GM12878 (cell line): ENCODE measurements around the gene PRRX2. TPM values are rescaled to one million over a fixed set of nuclear protein-coding genes. Genes with fewer than 3 reads are reported as not detected.

ENCODE experiments used
- ATAC-seq: fragments of 200-7000 bp; cut with Tn5 transposase; 3 replicates; pipeline ENCODE4 v1.9.1; 2020; ENCODE audit warnings: mild to moderate bottlenecking, moderate library complexity
- BruUV-seq: library from RNA; stranded (reverse); fragments of 400-500 nt; replicated peaks from 2 replicates; lab custom pipeline; 2021; lab: Mats Ljungman, UMichigan
- CTCF ChIA-PET: fragments of 300-600 bp; sonication (Branson Sonifier 250); formaldehyde crosslinking; extraction: SDS; loops from one replicate; lab custom pipeline; 2021; ENCODE audit warnings: inconsistent platforms; lab: Yijun Ruan, JAX
- POLR2A ChIA-PET: fragments of 350-600 bp; formaldehyde crosslinking; extraction: SDS; loops from one replicate; lab custom pipeline; 2021; ENCODE audit warnings: inconsistent platforms; lab: Charles Lee
- RAD21 ChIA-PET: fragments of 300-600 bp; sonication (Branson Sonifier 250); formaldehyde crosslinking; loops from one replicate; lab custom pipeline; 2023; ENCODE audit warnings: antibody characterized with exemption; ENCODE audit not compliant: unreplicated experiment; lab: Charles Lee
- SMC1A ChIA-PET: fragments of 300-600 bp; sonication (Branson Sonifier 250); formaldehyde crosslinking; loops from one replicate; lab custom pipeline; 2023; ENCODE audit not compliant: unreplicated experiment, uncharacterized antibody; lab: Charles Lee
- DNase-seq: peaks from one replicate; pipeline ENCODE4 v3.0.0-alpha.2; 2011; ENCODE audit warnings: low read depth, low spot score
- FAIRE-seq: peaks from 3 replicates; lab custom pipeline; 2011; peaks lifted over from hg19 to GRCh38; lab: Jason Lieb, UNC
- H2AFZ ChIP-seq: 2 replicates; pipeline ENCODE4 v1.6.0; 2011; ENCODE audit warnings: low read depth, low read length, control low read depth; ENCODE audit not compliant: control insufficient read depth
- H3K27ac ChIP-seq: 2 replicates; pipeline ENCODE4 v1.5.1; 2011; ENCODE audit warnings: control low read depth; ENCODE audit not compliant: control insufficient read depth, insufficient read depth
- H3K27me3 ChIP-seq, 2 experiments: replicated peaks in 1 of 2; 2 replicates each; pipeline versions ENCODE4 v1.6.0 to v1.6.1; 2011; ENCODE audit warnings: low read length in 1 of 2; ENCODE audit not compliant: control insufficient read depth in 2 of 2, insufficient read depth in 2 of 2
- H3K36me3 ChIP-seq, 2 experiments: 2 replicates each; pipeline ENCODE4 v1.5.1; 2011; ENCODE audit warnings: low read length in 1 of 2; ENCODE audit not compliant: control insufficient read depth in 2 of 2, insufficient read depth in 2 of 2
- H3K4me1 ChIP-seq: 2 replicates; pipeline ENCODE4 v1.6.1; 2011; ENCODE audit warnings: mild to moderate bottlenecking, low read length, moderate library complexity, mixed read lengths; ENCODE audit not compliant: control insufficient read depth, insufficient read depth
- H3K4me2 ChIP-seq: 2 replicates; pipeline ENCODE4 v1.6.0; 2011; ENCODE audit warnings: control low read depth; ENCODE audit not compliant: control insufficient read depth, insufficient read depth
- H3K4me3 ChIP-seq: fragments of 200-600 bp; sonication (generic); 2 replicates; pipeline ENCODE4 v1.5.1; 2016
- H3K79me2 ChIP-seq: 2 replicates; pipeline ENCODE4 v1.6.0; 2011; ENCODE audit warnings: low read length; ENCODE audit not compliant: control insufficient read depth, insufficient read depth
- H3K9ac ChIP-seq: 2 replicates; pipeline ENCODE4 v1.8.0; 2011; ENCODE audit warnings: low read length, control low read depth, mixed read lengths; ENCODE audit not compliant: control insufficient read depth, insufficient read depth
- H3K9me3 ChIP-seq: replicated peaks from 3 replicates; pipeline ENCODE4 v1.5.1; 2011; ENCODE audit warnings: mild to moderate bottlenecking, low read length; ENCODE audit not compliant: control insufficient read depth, insufficient read depth
- H4K20me1 ChIP-seq: 2 replicates; pipeline ENCODE4 v1.6.0; 2011; ENCODE audit not compliant: control insufficient read depth, insufficient read depth
- BRCA1 ChIP-seq: IDR thresholded peaks from 2 replicates; pipeline ENCODE4 v1.6.1; 2011; ENCODE audit warnings: low read depth, low read length, improper control_type of control experiment
- CTCF ChIP-seq, 3 experiments: IDR thresholded peaks in 2 of 3; conservative IDR thresholded peaks in 1 of 3; 2 replicates each; pipeline ENCODE4 v1.5.1; 2011; ENCODE audit warnings: low read depth in 3 of 3, low read length in 3 of 3, mild to moderate bottlenecking in 3 of 3, control low read depth in 2 of 3, moderate library complexity in 2 of 3, inconsistent platforms in 1 of 3, mixed read lengths in 1 of 3; ENCODE audit not compliant: control insufficient read depth in 2 of 3, insufficient read depth in 1 of 3; ENCODE audit errors: extremely low read depth in 1 of 3
- FOXM1 ChIP-seq: IDR thresholded peaks from 2 replicates; pipeline ENCODE4 v1.6.1; 2012; ENCODE audit warnings: low read depth, mild to moderate bottlenecking, inconsistent platforms, low read length, moderate library complexity
- MLLT1 ChIP-seq: fragments of 450-650 bp; IDR thresholded peaks from 2 replicates; pipeline ENCODE4 v1.6.1; 2016; ENCODE audit warnings: mild to moderate bottlenecking
- NRF1 ChIP-seq: conservative IDR thresholded peaks from 2 replicates; pipeline ENCODE4 v1.6.1; 2011; ENCODE audit warnings: mild to moderate bottlenecking, low read depth, low read length, improper control_type of control experiment
- POLR2AphosphoS5 ChIP-seq: IDR thresholded peaks from 2 replicates; pipeline ENCODE4 v1.6.1; 2011; ENCODE audit warnings: mild to moderate bottlenecking, low read length, inconsistent platforms
- RAD21 ChIP-seq: IDR thresholded peaks from 2 replicates; pipeline ENCODE4 v1.6.1; 2011; ENCODE audit warnings: mild to moderate bottlenecking, low read depth, low read length, moderate library complexity; ENCODE audit not compliant: insufficient read depth
- RAD51 ChIP-seq: fragments of 450-650 bp; IDR thresholded peaks from 2 replicates; pipeline ENCODE4 v1.6.1; 2016; ENCODE audit warnings: moderate library complexity, mild to moderate bottlenecking, inconsistent platforms
- RB1 ChIP-seq: fragments of 450-650 bp; formaldehyde crosslinking; IDR thresholded peaks from 2 replicates; pipeline ENCODE4 v1.6.1; 2017; ENCODE audit warnings: mild to moderate bottlenecking, borderline replicate concordance
- SIN3A ChIP-seq: IDR thresholded peaks from 2 replicates; pipeline ENCODE4 v1.6.1; 2012; ENCODE audit warnings: low read depth, low read length, improper control_type of control experiment
- SMC3 ChIP-seq: IDR thresholded peaks from 2 replicates; pipeline ENCODE4 v1.6.1; 2011; ENCODE audit warnings: low read length, improper control_type of control experiment, borderline replicate concordance
- TCF7 ChIP-seq: IDR thresholded peaks from 2 replicates; pipeline ENCODE4 v1.6.1; 2014; ENCODE audit warnings: antibody characterized with exemption, borderline replicate concordance
- ZBTB4 ChIP-seq: fragments of 450-650 bp; formaldehyde crosslinking; IDR thresholded peaks from 2 replicates; pipeline ENCODE4 v1.4.0; 2022; ENCODE audit warnings: mild to moderate bottlenecking, moderate library complexity
- WGBS: methylation state at CpG from one replicate; pipeline ENCODE4 v1.1.6; 2016; ENCODE audit warnings: low lambda C conversion rate; ENCODE audit not compliant: insufficient replicate concordance, insufficient coverage; ENCODE audit errors: missing lambda C conversion rate; 5-methylcytosine and 5-hydroxymethylcytosine counted together
- in situ Hi-C: fragments of 300-500 bp; cut with MboI; formaldehyde crosslinking; loops from 9 replicates; pipeline ENCODE4 v1.14.3; 2018; ENCODE audit warnings: mixed read lengths
- intact Hi-C: fragments of 100-400 bp; cut with micrococcal nuclease; formaldehyde crosslinking; loops from one replicate; pipeline ENCODE4 v1.14.2; 2022; ENCODE audit not compliant: unreplicated experiment
- polyA plus RNA-seq, 11 experiments: library from polyadenylated mRNA; depleted of rRNA in 4 of 11; unstranded in 6 of 11; stranded (reverse) in 5 of 11; fragments of >200 nt; fragmentation: Nextera tagmentation in 4 of 11; fragmentation: Illumina TruSeq in 1 of 11; extraction: Ambion mirVana in 4 of 11; extraction: Trizol in 1 of 11; gene quantifications; 1 replicate in 1 of 11; 2 replicates in 10 of 11; pipeline versions ENCODE4 v1.2.1 to v1.2.3, GENCODE V29; 2011 to 2016; ENCODE audit warnings: inconsistent platforms in 2 of 11, missing spikeins in 2 of 11, low read depth in 1 of 11
- total RNA-seq, 4 experiments: library from RNA; depleted of rRNA in 3 of 4; stranded (reverse); fragments of >200 nt in 3 of 4; fragmentation: Illumina TruSeq in 1 of 4; extraction: Trizol in 1 of 4; gene quantifications; 2 replicates each; pipeline versions ENCODE4 v1.2.1 to v1.2.3, GENCODE V29; 2013 to 2021
- TF ChIP-seq, protein P1 (sequence below): IDR thresholded peaks from 2 replicates; pipeline ENCODE4 v1.6.1; 2012; ENCODE audit warnings: low read depth, low read length, improper control_type of control experiment
- TF ChIP-seq, protein P2 (sequence below): fragments of 150-350 bp; IDR thresholded peaks from 2 replicates; pipeline ENCODE4 v1.6.1; 2014; ENCODE audit warnings: mild to moderate bottlenecking, low read depth, low read length

PRRX2 gene
- total and polyA plus RNA-seq, 10 of the 15 experiments (the other 5 are each of a cell fraction or from before 2014, with no cell fraction given), result not detected

DNA sequence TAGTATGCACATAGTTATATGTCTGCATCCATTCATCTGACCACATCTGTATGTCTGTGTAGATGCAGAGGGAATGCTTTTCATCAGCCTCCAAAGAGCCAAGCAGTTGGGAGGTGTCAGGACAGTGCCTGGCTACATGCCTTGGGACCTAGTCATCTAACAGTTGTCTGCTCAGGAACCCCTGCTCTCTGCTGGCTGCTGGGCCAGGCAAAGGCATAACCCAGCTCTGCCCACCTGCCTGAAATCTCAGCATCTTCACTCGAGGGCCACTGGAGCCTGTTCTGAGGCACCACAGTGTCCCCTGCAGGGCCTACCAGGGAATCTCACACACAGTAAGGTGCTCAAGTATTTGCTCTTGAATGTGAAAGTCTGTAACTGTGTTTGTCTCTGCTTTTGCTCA, 48.3 kb upstream of the PRRX2 start:
- FAIRE-seq, result no peak
- H3K36me3 ChIP-seq, result no peaks in the 10 kb centered on the region
- peaks cover 6 to 11% of the 10 kb centered on the region in 2 experiments for H3K27me3 ChIP-seq
- in situ Hi-C loops, result no loop called here
- H3K4me2 ChIP-seq, result no peak overlapping the region
- WGBS, result 0% methylated on average over 1 of the region's 1 CpG
- no peak overlapping the region for H3K9ac ChIP-seq
- H4K20me1 ChIP-seq, result no peaks in the 10 kb centered on the region; the same call in 1 of the 2 replicates
- H3K4me1 ChIP-seq, result no peaks in the 10 kb centered on the region
- BruUV-seq, result no TSS peak
- SMC1A ChIA-PET, result interaction anchor here (1.3 kb wide), 1 partner anchor 486 kb away, joined by 5 read pairs; no protein-coding TSS in a partner anchor
- intact Hi-C loops, result loop anchor here (10.0 kb wide), 1 partner anchor 442 kb away; the partner anchor contains the start of gene IER5L
- RAD21 ChIA-PET, result no interaction called here
- no peak overlapping the region for H3K4me3 ChIP-seq
- DNase-seq, result no peak
- POLR2A ChIA-PET, result no interaction called here
- H3K27ac ChIP-seq, result no peak overlapping the region
- no peaks in the 10 kb centered on the region for H3K79me2 ChIP-seq
- no peaks in the 10 kb centered on the region for H3K9me3 ChIP-seq
- peak; percentile 77 for ATAC-seq
- H2AFZ ChIP-seq, result no peak overlapping the region
- CTCF ChIA-PET, result interaction anchor here (1.0 to 1.5 kb wide), 3 partner anchors 445 to 487 kb away, joined by 3 read pairs; no protein-coding TSS in a partner anchor
- TF ChIP-seq RB1, result no peak
- TF ChIP-seq BRCA1, result no peak
- TF ChIP-seq FOXM1, result no peak
- TF ChIP-seq RAD21, result peak; percentile 38; the same call in 1 of the 2 replicates
- no peak for TF ChIP-seq ZBTB4 (CRISPR knock-in tag)
- TF ChIP-seq MLLT1, result no peak
- no peak for TF ChIP-seq NRF1
- TF ChIP-seq SIN3A, result no peak
- TF ChIP-seq SMC3, result peak; percentile 14; the same call in 1 of the 2 replicates
- TF ChIP-seq TCF7, result no peak
- TF ChIP-seq, protein P1, sequence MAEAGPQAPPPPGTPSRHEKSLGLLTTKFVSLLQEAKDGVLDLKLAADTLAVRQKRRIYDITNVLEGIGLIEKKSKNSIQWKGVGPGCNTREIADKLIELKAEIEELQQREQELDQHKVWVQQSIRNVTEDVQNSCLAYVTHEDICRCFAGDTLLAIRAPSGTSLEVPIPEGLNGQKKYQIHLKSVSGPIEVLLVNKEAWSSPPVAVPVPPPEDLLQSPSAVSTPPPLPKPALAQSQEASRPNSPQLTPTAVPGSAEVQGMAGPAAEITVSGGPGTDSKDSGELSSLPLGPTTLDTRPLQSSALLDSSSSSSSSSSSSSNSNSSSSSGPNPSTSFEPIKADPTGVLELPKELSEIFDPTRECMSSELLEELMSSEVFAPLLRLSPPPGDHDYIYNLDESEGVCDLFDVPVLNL, result no peak
- TF ChIP-seq CTCF (IDR thresholded peaks at IDR 0.05 in 2 of 3, conservative IDR thresholded peaks at IDR 0.05 in 1 of 3; ENCODE audit: control insufficient read depth in 2 of 3, extremely low read depth in 1 of 3, insufficient read depth in 1 of 3, low read depth in 3 of 3, low read length in 3 of 3), result peak; percentile 44 to 55 (median 52)
- TF ChIP-seq POLR2AphosphoS5, result no peak
- TF ChIP-seq, protein P2, sequence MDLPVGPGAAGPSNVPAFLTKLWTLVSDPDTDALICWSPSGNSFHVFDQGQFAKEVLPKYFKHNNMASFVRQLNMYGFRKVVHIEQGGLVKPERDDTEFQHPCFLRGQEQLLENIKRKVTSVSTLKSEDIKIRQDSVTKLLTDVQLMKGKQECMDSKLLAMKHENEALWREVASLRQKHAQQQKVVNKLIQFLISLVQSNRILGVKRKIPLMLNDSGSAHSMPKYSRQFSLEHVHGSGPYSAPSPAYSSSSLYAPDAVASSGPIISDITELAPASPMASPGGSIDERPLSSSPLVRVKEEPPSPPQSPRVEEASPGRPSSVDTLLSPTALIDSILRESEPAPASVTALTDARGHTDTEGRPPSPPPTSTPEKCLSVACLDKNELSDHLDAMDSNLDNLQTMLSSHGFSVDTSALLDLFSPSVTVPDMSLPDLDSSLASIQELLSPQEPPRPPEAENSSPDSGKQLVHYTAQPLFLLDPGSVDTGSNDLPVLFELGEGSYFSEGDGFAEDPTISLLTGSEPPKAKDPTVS, result no peak
- TF ChIP-seq RAD51, result no peak
